C1 segment of cervical spinal cord (tissue), 14 donors: ENCODE measurements around the gene OXGR1.
A peak's percentile ranks its signal among the peaks of the same experiment; 100 is the strongest.

Experiments used
- DNase-seq, 14 donors: peaks; one replicate each; lab custom pipeline; 2025; lab: John Stamatoyannopoulos, UW

The OXGR1 gene

DNA sequence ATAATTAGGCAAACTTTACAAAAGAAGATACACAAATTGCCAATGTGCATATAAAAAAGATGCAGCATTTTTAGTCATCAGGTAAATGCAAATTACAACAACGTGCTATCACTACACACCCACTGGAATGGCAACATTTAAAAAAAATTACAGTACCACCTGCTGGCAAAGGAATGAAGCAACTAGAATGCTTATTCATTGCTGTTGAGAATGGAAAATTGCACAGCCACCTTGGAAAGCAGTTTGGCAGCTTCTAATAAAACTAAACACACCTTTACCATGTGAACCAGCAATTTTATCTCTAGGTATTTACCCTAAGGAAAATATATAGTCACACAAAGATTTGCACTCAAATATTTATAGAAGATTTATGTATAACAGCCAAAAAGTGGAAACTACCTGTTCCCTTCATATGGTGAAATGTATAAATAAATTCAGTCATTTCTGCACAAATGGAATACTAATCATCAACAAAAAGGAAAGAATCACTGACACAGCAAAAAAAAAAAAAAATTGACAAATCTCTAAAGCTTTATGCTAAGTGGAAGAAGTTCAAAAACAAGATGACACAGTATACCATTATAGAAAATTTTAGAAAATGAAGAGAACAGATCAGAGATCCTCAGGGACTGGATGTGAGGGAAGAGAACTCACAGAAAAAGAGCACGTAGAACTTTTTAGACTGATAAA is 30.3 kb downstream of the OXGR1 start:
- DNase-seq: no peak

DNA sequence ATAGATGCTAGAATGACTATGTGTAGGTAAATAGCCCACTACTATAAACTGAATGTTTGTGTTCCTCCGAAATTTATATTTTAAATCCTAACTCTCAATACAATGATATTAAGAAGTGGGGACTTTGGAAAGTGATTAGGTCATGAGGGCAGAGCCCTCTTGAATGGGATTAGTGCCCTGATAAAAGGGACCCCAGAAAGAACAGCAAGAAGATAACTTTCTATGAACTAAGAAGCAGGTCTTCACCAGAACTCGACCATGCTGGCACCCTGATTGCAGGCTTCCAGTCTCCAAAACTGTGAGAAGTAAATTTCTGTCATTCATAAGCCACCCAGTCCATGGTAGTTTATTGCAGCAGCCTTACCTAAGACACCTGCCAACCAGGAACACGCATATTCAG is 33.9 kb downstream of the OXGR1 start:
- no peak for DNase-seq

DNA sequence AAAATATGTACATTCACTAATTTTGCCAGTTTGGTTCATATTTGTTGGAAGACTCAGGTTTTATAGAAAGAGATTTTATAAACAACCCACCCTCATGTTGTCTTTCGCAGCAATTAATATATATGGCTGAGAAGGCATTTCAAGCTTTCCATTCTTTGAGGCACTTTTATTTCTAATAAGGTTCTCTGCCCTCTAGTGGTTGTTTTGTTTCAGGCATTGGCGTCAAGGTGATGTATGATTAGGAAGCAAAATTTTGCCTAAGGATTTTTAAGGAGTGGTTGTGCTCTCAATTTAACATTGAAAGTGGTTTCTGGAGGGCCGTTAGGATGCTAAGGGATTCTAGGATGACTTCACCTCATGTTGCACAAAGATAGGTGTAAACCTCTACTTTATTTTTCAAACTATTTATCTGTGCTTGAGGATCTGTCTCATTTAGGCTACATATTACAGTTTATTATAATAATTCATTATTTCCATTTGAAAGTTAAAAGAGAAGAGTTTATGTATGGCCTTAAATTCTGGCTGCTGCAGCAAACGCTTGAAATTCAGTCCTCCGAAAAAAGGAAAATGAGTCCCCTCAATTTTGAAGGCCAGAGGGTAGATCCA is 35.9 kb downstream of the OXGR1 start:
- peak in 1 of 14 donors; percentile 4 for DNase-seq

DNA sequence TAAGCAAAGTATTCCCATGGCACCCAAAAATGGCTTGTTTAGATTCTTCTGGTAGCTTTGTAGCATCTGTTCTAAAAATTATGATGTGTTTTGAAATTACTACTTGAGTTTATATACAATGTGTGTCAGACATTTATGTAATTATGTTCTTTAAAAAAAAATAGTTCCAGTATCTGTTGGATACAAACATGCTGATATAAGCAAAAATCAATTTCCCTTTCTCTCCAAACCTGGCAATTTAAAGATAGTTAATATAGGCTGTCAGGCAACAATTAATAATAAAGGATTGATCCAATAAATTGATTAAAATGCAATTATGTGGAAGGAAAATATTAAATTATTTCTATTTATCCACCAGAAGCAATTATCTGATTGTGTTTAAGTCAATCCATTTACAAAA is 41.7 kb downstream of the OXGR1 start:
- no peak for DNase-seq

DNA sequence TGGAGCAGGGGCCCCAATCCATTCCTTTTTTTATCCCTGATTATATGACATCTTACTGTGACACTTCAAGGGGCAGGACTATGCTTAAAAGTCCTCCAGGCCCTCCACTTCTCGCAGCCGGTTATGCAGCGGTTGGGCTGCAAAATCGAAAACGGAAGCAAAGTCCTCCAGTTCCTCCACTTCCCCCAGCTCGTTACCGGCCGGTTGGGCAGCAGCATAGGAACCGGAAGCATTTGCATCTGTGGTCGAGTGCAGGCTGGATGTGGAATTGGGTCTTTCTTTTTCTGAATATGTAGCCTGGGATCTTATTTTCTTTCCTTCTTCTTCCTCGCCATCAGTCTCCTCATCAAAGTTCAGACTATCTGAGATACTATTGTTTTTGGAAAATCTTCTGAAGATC is 46.1 kb downstream of the OXGR1 start:
- DNase-seq: no peak

DNA sequence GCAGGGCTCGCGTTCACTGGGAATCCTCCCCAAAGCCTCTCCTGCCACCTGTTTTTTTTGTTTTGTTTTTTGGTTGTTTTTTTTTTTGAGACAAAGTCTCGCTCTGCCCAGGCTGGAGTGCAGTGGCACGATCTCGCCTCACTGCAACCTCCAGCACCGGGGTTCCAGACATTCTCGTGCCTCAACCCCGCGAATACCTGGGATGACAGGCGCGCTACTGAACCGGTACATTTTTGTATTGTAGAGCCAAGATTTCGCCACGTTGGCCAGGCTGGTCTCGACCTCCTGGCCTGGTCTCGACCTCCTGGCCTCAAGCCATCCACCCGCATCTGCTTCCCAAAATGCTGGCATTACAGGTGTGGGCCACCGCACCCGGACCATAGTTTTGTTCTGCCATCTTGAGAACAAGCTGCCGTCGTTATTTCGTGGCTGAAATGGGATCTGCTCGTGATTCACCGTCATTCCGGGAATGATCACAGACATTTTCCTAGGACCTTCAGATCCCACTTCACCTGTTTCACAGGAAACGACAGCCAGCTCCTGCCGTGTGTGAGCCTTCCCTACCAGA is 46.8 kb downstream of the OXGR1 start:
- DNase-seq: no peak

DNA sequence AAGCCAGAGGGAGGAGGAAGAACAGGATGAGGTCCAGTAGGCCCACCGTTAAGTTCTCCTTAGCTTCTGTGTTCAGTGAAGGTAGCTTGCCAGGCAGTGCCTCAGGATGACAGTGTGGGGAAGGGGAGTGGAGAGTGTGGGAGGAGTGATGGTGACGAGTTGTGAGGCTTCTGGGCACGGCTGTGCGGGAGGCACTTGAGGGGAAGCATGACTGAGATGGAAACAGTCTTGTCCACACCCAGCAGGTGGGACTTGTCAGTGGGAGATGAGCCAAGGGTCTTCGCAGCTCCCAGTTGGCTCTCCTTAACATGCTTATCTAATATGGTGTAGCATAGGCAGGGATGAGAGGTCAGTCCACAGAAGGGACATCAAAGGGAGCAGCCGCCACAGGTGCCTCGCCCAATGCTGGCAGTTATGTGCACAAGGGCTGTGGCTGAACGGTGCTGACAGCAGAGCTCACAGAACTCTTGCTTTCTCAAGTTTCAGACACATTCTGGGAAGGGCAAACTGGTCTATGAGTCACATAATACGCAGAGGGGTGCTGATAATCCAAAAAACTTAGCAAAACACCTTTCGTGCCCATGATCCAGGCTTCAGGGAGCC is 47.5 kb downstream of the OXGR1 start:
- DNase-seq: no peak

DNA sequence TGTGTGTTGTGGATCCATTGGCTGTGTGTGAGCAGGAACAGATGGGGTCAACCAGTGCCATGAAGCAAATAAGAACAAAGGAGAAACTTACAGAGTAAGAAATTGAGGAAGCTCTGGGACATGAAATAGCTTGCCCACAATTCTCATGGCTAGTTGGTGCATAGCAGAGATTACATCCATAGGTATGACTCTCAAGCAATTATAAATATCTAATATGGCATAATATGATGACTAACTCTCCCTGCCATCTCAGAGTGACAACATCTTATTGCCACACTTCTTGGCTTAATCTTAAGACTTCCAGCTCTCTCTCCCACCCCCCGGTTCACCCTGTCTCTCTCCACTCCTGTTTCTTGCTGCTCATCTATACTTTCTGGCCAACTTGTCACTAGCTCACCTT is 53.3 kb downstream of the OXGR1 start:
- DNase-seq: no peak

DNA sequence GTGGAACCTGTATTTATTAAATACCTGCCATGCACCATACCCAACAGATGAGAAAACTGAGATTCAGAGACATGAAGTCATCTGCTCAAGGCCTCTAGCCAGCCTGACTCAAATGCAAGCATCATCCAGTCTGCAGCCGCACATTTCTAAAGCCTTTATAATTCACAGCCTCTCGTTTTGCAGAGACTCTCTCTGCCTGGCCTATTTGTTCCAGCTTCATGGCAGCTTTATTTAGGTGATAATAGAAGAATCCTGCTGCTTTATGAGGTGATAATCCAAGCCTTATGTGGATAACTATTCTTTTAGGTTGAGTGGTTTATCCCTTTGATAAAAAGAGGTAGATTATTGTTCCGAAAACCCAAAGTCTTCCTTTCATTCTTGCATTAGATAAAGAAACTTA is 58.4 kb downstream of the OXGR1 start:
- DNase-seq: no peak
